GM18870 (cell line): Measurements from ENCODE around the gene PTH2R.
"Not testable (repeated sequence)": the region's sequence is repeated elsewhere in the genome, so short reads cannot be mapped to it uniquely, and the experiment has no call there.

Source experiments
- ATAC-seq: cut with Tn5 transposase; IDR thresholded peaks from one replicate; pipeline ENCODE4 v1.9.1; 2021; ENCODE audit warnings: moderate library complexity; ENCODE audit not compliant: unreplicated experiment

The PTH2R gene

DNA sequence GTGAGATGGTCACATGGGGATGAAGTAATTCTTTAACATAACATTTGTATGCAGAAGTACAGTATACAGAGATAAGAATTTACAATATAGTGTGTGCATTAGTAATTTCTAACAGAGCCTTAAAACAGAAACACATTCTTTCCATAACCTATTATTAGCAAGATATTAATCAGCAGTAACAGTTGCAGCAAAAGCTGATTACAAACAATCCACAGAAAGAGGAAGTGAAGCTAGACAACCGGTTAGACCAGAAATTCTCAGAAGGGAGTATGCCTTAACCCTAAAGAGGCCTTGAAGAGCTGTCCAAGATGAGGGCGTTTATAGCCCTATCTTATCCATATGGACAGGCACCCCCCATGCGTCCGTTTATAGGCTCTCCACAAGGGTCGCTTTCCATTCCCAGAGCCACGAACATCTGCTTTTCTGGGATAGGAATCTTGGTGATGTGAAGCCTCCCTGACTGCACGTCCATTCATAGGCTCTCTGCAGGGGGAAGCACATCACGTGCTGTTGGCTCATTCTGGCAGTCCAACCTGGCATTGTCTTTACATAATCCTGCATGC is 75.9 kb downstream of the PTH2R start:
- not testable (repeated sequence) for ATAC-seq

DNA sequence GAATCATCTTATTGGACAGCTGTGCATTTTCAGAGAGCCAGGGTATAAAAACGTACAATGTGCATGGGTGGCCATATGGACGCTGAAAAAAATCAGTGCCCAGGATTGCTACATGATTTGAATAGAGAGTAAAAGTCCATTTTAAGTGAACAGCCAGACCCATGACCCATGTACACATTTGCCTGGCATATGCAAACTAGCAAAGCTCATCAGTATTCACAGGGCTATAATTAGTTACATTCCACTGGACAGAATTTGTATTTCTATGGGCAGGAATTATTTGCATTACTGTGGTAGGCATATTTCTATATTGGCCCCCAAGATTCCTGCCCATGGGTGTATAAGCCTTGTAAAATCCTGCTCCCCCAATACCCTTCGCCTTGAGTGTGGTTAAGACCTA is 78.8 kb downstream of the PTH2R start:
- no peak for ATAC-seq

DNA sequence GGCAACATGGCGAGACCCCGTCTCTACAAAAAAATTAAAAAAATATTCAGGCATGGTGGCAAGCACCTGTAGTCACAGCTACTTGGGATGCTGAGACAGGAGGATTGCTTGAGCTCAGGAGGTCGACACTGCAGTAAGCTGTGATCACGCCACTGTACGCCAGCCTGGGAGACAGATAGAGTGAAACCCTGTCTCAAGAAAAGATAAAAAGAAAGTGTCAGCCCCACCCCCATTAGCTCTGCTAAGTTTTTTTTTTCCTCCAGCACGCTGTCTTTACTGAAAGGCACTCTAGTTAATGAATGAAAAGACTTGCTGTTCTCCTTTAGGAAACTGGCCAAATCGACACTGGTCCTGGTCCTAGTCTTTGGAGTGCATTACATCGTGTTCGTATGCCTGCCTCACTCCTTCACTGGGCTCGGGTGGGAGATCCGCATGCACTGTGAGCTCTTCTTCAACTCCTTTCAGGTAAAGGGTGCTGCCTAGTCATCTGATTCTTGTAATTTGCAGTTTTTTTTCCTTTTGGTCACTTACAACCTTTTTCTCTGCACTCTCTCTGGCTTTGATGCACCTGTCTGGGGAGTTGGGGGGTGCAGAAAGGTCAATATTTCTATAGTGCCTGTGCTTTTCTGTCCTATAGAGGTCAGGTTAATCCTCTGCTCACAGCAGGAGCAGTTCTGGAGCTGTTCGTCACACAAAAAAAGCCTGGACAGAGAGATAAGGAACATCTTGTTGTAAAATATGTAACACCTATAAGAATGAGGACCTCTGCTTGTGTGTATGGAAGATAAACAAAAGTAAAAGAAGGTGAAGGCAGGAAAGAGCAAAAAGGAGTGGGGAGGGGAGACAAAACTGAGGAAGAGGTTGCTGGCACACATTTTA is 82.3 kb downstream of the PTH2R start:
- ATAC-seq = no peak

DNA sequence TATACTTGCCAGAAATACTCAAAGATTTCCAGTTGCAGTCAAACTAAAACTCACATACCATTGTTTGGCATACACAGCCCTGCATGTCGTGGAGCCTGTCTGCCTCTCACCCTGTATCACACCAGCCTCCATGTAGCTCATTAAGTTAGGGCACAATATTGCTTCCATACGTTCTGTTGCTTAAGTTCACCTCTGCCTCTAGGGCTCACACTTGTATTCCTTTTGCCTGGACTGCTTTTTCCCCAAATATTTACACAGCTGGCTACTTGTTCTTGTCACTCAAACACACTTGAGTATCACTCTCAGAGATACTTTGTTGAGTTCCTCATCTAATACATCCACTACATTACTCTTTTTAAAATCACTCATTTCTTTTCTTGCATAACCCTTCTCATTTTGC is 83.1 kb downstream of the PTH2R start:
- no peak for ATAC-seq

DNA sequence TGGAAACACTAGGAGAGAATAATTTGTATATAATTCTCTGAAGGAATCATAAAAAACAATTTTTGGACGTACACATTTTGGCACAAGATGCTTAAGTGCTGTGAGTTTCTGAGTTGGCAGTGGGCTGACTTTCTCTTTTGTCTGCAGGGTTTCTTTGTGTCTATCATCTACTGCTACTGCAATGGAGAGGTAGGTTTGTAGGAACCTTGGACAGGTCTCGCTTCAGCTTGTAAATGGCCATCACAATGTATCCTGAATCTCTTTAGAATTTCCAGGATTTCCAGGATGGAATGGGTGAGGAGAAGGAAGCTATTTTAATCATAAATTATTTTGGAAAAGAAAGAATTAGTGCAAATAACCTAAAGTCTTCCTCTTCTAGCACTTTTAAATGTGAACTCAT is 83.9 kb downstream of the PTH2R start:
- no peak for ATAC-seq

DNA sequence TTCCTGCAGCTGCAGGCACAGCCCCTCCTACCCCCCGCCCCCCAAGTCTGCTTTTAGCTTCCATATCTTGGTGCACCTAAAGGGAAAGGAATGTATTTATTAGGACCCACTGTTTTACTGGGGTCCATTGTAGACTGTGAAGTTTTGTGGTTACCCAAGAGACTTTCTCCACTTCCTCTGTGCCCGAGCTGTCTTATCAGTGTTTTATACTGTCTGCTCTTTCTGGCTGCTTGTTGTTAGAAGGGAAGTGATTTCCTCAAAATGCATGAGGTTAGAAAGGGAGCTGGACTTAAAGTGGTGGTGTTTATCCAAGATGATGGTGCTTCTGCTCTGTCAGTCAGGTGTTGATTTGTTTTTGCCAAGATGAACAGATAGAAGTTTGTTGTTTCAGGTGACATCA is 85.0 kb downstream of the PTH2R start:
- ATAC-seq = no peak

DNA sequence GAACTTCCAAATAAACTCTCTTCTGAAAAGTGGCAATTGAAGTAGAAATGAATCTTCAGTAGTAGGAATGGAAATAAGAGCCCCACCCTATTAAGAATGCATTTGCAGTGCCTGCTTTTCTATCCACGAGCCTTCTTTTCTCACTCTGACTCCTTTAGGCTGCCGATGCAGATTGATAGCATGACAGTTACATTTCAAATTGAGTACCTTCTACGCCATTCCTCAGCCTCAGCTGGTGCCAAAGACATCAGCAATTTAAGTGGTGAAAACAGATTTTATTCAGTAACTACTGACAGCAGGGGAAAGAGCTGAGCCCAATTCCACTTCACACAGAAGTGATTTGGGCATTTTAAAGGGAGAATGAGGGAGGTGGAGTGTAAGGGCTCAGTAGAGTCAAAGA is 85.5 kb downstream of the PTH2R start:
- no peak for ATAC-seq

DNA sequence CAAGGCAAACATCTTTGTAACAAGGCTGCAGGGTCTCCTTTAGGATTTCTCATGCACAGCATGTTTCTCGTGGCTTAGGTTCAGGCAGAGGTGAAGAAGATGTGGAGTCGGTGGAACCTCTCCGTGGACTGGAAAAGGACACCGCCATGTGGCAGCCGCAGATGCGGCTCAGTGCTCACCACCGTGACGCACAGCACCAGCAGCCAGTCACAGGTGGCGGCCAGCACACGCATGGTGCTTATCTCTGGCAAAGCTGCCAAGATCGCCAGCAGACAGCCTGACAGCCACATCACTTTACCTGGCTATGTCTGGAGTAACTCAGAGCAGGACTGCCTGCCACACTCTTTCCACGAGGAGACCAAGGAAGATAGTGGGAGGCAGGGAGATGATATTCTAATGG is 86.6 kb downstream of the PTH2R start:
- ATAC-seq = no peak

DNA sequence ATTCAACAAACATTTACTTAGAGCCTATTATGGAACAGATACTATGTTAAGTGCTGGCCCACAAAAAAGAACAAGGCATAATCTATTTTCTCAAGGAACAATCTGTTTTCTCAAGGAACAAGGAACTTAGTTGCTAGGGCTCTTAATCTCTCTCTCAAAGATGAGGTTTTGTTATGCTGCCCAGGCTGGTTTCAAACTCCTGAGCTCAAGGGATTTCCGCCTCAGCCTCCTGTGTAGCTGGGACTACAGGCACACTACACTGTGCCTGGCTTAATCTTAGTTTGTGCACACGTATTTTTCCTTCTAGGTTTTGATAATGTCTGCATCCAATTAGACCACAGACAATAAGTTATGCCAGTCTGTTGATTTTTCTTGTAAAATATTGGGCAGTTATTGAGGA is 89.5 kb downstream of the PTH2R start:
- ATAC-seq = no peak

DNA sequence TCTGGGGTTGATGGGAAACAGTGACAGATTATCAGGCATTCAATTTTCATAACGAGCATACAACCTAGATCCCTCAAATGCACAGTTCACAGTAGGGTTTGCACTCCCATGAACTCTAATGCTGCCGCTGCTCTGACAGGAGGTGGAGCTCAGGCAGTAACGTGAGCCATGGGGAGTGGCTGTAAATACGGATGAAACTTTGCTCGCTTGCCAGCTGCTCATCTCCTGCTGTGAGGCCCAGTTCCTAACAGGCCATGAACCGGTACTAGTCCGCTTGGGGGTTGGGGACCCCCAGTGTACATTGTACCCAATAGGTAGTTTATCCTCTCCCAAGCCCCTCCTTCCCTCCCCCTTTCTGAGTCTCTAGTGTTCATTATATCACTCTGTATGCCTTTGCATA is 94.6 kb downstream of the PTH2R start:
- ATAC-seq = no peak

DNA sequence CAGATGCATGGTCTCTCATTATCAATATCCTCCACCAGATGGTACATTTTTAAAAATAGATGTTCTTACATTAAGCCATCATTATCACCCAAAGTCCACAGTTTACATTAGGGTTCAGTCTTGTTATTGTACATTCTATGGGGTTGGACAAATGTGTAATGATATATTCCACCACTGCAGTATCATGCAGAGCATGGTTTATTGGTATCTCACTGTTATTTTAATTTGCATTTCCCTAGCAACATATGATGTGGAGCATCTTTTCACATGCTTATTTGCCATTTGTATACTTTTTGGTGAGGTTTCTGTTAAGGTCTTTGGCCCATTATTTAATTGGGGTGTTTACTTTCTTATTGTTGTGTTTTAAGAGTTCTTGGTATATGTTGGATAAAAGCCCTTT is 95.7 kb downstream of the PTH2R start:
- ATAC-seq = no peak

DNA sequence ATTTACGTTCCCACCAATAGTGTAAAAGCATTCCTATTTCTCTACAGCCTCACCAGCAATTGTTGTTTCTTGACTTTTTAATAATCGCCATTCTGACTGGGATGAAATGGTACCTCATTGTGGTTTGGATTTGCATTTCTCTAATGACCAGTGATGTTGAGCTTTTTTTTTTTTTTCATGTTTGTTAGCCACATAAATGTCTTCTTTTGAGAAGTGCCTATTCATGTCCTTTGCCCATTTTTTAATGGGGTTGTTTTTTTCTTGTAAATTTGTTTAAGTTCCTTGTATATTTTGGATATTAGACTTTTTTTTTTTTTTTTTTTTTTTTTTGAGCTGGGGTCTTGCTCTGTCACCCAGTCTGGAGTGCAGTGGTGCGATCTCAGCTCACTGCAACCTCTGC is 98.8 kb downstream of the PTH2R start:
- not testable (repeated sequence) for ATAC-seq

DNA sequence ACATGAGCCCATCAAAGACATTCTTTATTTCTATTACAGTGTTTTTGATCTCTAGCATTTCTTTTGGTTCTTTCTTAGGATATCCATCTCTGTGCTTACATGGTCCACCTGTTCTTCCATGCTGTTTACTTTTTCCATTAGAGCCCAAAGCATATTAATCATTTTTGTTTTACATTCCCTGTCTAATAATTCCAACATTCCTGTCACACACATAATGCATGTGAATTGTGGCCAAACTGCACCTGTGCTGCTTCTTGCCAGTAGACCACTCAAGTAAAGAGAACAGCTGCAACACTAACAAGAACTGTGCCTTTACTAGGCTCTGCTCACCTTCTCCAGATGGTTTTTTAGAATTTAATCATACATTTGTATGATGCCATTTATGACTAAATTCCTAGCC is 103.0 kb downstream of the PTH2R start:
- ATAC-seq = no peak

DNA sequence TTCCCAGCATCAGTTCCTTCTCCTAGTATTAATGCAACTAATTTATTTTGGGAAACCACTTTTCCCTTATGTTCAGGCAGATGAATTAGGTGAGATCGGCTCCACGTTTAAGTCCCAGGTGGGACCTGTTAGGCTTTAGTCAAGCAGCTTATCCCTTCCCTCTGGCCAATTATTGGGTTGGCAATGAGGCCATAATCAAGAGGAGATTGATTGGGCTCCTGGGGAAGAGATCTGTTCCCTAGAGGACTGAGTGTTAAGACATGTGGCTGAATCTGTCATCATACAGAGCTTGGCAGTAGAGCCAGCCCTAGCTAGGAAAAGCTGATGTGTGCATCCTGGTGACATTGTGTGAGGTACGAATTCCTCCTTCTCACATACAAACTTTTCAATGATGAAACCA is 104.4 kb downstream of the PTH2R start:
- no peak for ATAC-seq

DNA sequence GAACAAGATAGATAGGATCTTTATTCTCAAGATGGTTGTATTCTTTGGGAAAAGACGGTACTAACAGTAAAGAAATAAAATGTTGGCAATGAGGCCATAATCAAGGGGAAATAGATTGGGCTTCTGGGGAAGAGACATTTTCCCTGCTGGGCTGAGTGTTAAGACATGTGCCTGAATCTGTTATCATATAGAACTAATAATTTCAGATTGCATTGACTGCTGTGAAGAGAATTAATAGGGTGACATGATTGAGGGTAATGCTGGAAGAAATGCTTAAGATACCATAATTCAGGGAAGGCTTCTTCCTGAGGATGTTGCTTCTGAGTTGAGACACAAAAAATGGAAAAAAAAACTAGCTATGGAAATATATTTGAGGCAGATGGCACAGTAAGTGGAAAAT is 105.0 kb downstream of the PTH2R start:
- ATAC-seq = no peak

DNA sequence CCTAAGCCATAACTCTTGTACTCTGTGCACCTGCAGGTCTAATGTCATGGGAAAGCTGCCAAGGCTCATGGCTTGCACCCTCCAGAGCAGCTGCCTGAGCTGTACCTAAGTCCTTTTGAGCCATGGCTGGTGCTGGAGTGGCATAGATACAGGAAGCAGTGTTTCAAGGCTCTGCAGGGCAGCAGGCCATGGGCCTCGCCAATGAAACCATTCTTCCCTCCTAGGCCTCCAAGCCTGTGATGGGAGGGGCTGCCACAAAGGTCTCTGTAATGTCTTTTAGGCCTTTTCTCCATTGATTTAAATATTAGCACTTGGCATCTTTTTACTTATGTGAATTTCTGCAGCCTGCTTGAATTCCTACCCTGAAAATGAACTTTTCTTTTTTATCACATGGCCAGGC is 108.5 kb downstream of the PTH2R start:
- no peak for ATAC-seq

DNA sequence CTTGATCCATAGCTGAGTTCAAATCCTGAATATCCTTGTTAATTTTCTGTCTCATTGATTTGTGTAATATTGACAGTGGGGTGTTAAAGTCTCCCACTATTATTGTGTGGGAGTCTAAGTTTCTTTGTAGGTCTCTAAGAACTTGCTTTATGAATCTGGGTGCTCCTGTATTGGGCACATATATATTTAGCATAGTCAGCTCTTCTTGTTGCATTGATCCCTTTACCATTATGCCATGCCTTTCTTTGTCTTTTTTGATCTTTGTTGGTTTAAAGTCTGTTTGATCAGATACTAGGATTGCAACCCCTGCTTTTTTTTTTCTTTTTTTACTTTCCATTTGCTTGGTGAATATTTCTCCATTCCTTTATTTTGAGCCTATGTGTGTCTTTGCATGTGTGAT is 116.5 kb downstream of the PTH2R start:
- not testable (repeated sequence) for ATAC-seq

DNA sequence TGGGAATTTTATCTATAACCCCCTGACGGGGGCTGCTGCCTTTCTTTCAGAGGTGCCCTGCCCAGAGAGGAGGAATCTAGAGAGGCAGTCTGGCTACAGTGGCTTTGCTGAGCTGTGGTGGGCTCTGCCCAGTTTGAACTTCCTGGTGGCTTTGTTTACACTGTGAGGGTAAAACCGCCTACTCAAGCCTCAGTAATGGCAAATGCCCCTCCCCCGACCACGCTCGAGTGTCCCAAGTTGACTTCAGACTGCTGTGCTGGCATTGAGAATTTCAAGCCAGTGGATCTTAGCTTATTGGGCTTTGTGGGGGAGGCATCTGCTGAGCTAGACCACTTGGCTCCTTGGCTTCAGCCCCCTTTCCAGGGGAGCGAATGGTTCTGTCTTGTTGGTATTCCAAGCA is 118.6 kb downstream of the PTH2R start:
- not testable (repeated sequence) for ATAC-seq

DNA sequence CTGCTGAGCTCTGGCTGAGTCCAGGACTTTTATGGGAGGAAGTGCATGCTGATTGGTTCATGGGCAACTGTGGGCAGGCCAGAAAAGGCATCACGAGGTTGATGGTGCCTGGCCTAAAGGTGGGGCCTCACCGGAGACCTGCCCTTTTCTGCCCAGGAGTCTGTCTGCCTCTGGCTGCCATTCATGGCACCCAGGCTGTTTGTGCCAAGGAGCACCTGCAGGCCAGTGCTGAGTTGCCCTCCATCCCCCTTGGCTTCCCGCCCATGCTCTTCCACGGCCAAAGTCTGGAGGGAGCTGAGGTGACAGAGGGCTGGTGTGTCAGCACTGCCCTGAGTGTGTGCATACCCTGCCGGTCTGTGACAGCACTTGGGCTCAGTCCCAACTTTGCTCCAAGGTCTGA is 123.2 kb downstream of the PTH2R start:
- no peak for ATAC-seq

DNA sequence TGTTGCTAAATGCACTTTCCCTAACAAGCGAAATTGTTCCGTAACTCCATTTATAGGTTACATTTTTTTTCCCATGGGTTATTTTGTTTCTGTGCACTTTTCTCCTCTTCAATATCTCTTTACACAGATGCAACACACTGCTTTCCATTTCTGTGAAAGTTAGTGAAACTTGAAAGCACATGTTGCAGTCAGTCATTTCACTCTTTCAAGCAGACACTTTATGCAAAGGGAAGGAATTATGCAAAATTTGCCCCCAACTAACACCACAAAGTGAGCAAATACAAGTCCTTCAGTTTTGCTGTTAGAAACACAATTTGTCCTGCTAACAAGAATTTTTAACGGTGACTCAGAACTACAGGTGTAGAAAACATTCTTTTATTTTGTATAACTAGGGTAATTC is 124.8 kb downstream of the PTH2R start:
- ATAC-seq = no peak

DNA sequence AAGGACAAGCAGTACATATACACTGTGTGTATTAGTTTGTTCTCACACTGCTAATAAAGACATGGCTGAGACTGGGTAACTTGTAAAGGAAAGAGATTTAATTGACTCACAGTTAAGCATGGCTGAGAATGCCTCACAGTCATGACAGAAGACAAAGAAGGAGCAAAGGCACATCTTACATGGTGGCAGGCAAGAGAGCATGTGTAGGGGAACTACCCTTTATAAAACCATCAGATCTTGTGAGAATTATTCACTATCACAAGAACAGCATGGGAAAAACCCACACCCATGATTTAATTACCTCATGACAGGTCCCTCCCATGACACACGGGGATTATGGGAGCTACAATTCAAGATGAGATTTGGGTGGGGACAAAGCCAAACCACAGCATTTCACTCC is 129.0 kb downstream of the PTH2R start:
- ATAC-seq = not testable (repeated sequence)

DNA sequence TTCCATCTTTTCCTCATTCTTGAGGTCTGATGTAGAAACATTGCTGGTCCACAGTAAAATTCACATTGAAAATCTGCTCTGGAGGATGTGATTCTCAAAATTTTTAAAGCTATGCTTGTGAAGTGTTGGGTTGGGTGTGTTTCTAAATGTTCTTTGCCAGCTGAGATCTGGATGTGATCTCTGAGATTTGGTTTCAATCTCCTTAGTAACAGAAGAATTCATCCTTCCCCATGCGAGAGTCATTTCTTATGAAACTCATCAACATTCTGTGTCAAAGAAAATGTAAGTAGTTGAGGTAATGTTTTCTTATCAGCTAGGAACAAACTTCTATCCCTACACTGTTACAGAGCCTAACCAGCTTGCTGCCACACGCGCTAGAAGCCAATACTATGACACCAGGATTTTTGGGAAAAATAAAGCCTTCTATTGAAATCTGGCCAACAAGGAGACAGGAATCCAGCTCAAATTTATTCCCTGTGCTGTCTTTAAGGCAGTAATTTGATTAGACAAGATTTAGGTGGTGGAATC is 134.9 kb downstream of the PTH2R start:
- no peak for ATAC-seq
